H9 (cell line): Measurements from ENCODE around the gene E2F7. TPM values are rescaled to one million over a fixed set of nuclear protein-coding genes. Genes with fewer than 3 reads are reported as not detected.

Experiments
- DNase-seq: peaks from one replicate; pipeline ENCODE4 v3.0.0-alpha.2; 2017
- H2AFZ ChIP-seq: one replicate; pipeline ENCODE4 v1.6.1; 2013; ENCODE audit warnings: mild to moderate bottlenecking, low read length, control low read depth, moderate library complexity
- H2AK5ac ChIP-seq: 2 replicates; pipeline ENCODE4 v1.6.1; 2013; ENCODE audit warnings: low read length, control low read depth, mixed read lengths; ENCODE audit not compliant: insufficient read length
- H2BK120ac ChIP-seq: one replicate; pipeline ENCODE4 v1.6.1; 2013; ENCODE audit warnings: low read depth, mild to moderate bottlenecking, low read length, control low read depth, inconsistent platforms; ENCODE audit not compliant: poor library complexity, severe bottlenecking
- H2BK12ac ChIP-seq: 2 replicates; pipeline ENCODE4 v1.6.1; 2013; ENCODE audit warnings: low read length, control low read depth, mixed read lengths, low read depth; ENCODE audit not compliant: insufficient read length
- H2BK15ac ChIP-seq: 2 replicates; pipeline ENCODE4 v1.6.1; 2013; ENCODE audit warnings: low read depth, low read length, control low read depth
- H2BK20ac ChIP-seq: one replicate; pipeline ENCODE4 v1.6.1; 2013; ENCODE audit warnings: low read depth, mild to moderate bottlenecking, low read length, control low read depth, inconsistent platforms; ENCODE audit not compliant: poor library complexity, severe bottlenecking
- H2BK5ac ChIP-seq: 2 replicates; pipeline ENCODE4 v1.6.1; 2013; ENCODE audit warnings: low read length, control low read depth, mixed read lengths; ENCODE audit not compliant: insufficient read length
- H3K14ac ChIP-seq: 2 replicates; pipeline ENCODE4 v1.6.1; 2013; ENCODE audit warnings: low read length, control low read depth; ENCODE audit not compliant: insufficient read depth
- H3K18ac ChIP-seq: 2 replicates; pipeline ENCODE4 v1.6.1; 2013; ENCODE audit warnings: low read depth, mild to moderate bottlenecking, mixed read lengths, low read length, control low read depth; ENCODE audit not compliant: insufficient read length
- H3K23ac ChIP-seq: 2 replicates; pipeline ENCODE4 v1.6.1; 2013; ENCODE audit warnings: low read length, control low read depth, mixed read lengths, low read depth; ENCODE audit not compliant: insufficient read length
- H3K23me2 ChIP-seq: 2 replicates; pipeline ENCODE4 v1.6.1; 2013; ENCODE audit warnings: low read depth, mild to moderate bottlenecking, mixed read lengths, low read length, control low read depth; ENCODE audit not compliant: insufficient read length, poor library complexity, severe bottlenecking
- H3K27ac ChIP-seq: 2 replicates; pipeline ENCODE4 v1.5.1; 2013; ENCODE audit warnings: low read length, control low read depth, mixed read lengths, low read depth; ENCODE audit not compliant: insufficient read length
- H3K27me3 ChIP-seq: 2 replicates; pipeline ENCODE4 v1.6.1; 2013; ENCODE audit warnings: low read length, control low read depth, inconsistent platforms; ENCODE audit not compliant: insufficient read depth
- H3K4ac ChIP-seq: 2 replicates; pipeline ENCODE4 v1.6.1; 2013; ENCODE audit warnings: low read depth, mild to moderate bottlenecking, control low read depth, inconsistent platforms, low read length, moderate library complexity
- H3K4me1 ChIP-seq: 2 replicates; pipeline ENCODE4 v1.6.1; 2013; ENCODE audit warnings: low read length, control low read depth, inconsistent platforms; ENCODE audit not compliant: insufficient read depth
- H3K4me2 ChIP-seq: 2 replicates; pipeline ENCODE4 v1.6.1; 2013; ENCODE audit warnings: low read length, control low read depth, mixed read lengths; ENCODE audit not compliant: insufficient read length, insufficient read depth
- H3K56ac ChIP-seq: 2 replicates; pipeline ENCODE4 v1.6.1; 2013; ENCODE audit warnings: low read depth, mild to moderate bottlenecking, mixed read lengths, low read length, control low read depth; ENCODE audit not compliant: insufficient read length
- H3K79me1 ChIP-seq: 2 replicates; pipeline ENCODE4 v1.6.1; 2013; ENCODE audit warnings: low read depth, mild to moderate bottlenecking, moderate library complexity, low read length, control low read depth, inconsistent platforms; ENCODE audit not compliant: insufficient read depth, poor library complexity, severe bottlenecking
- H3K79me2 ChIP-seq: 2 replicates; pipeline ENCODE4 v1.6.1; 2013; ENCODE audit warnings: low read length, control low read depth, inconsistent platforms; ENCODE audit not compliant: insufficient read depth
- H3K9ac ChIP-seq: 2 replicates; pipeline ENCODE4 v1.6.1; 2013; ENCODE audit warnings: low read length, control low read depth, mixed read lengths; ENCODE audit not compliant: insufficient read length; ENCODE audit errors: extremely low read depth
- H3K9me3 ChIP-seq: one replicate; pipeline ENCODE4 v1.6.1; 2013; ENCODE audit warnings: low read depth, low read length, inconsistent platforms; ENCODE audit not compliant: control insufficient read depth
- H3T11ph ChIP-seq: one replicate; pipeline ENCODE4 v1.6.1; 2013; ENCODE audit warnings: mild to moderate bottlenecking, low read length, control low read depth, inconsistent platforms
- H4K20me1 ChIP-seq: one replicate; pipeline ENCODE4 v1.6.1; 2013; ENCODE audit not compliant: control insufficient read depth, insufficient read length, insufficient read depth
- H4K5ac ChIP-seq: 2 replicates; pipeline ENCODE4 v1.6.1; 2013; ENCODE audit warnings: low read depth, mild to moderate bottlenecking, mixed read lengths, low read length, control low read depth; ENCODE audit not compliant: insufficient read length
- H4K8ac ChIP-seq: replicated peaks from 2 replicates; pipeline ENCODE4 v1.6.1; 2013; ENCODE audit warnings: low read length, control low read depth, mixed read lengths, low read depth; ENCODE audit not compliant: insufficient read length
- H4K91ac ChIP-seq: 2 replicates; pipeline ENCODE4 v1.6.1; 2013; ENCODE audit warnings: low read depth, mild to moderate bottlenecking, moderate library complexity, mixed read lengths, low read length, control low read depth; ENCODE audit not compliant: insufficient read length
- H3K27ac Mint-ChIP-seq, 3 experiments: 2 replicates in 2 of 3; 3 replicates in 1 of 3; pipeline ENCODE4 v1.8.0; 2020 to 2021; ENCODE audit warnings: mixed read lengths in 3 of 3, mild to moderate bottlenecking in 1 of 3, moderate library complexity in 1 of 3
- H3K27me3 Mint-ChIP-seq: 2 replicates; pipeline ENCODE4 v1.8.0; 2021; ENCODE audit warnings: low read depth, mild to moderate bottlenecking, moderate library complexity, mixed read lengths
- H3K36me3 Mint-ChIP-seq, 3 experiments: 2 replicates in 2 of 3; 3 replicates in 1 of 3; pipeline ENCODE4 v1.8.0; 2020 to 2021; ENCODE audit warnings: low read depth in 3 of 3, mixed read lengths in 3 of 3; ENCODE audit not compliant: insufficient read depth in 1 of 3
- H3K4me1 Mint-ChIP-seq, 2 experiments: 2 replicates each; pipeline ENCODE4 v1.8.0; 2020; ENCODE audit warnings: mixed read lengths in 2 of 2
- H3K4me3 Mint-ChIP-seq, 2 experiments: 2 replicates in 1 of 2; 3 replicates in 1 of 2; pipeline ENCODE4 v1.8.0; 2020 to 2021; ENCODE audit warnings: mild to moderate bottlenecking in 2 of 2, mixed read lengths in 2 of 2, moderate library complexity in 1 of 2
- H3K9me3 Mint-ChIP-seq, 2 experiments: 2 replicates in 1 of 2; 3 replicates in 1 of 2; pipeline ENCODE4 v1.8.0; 2020; ENCODE audit warnings: mild to moderate bottlenecking in 2 of 2, mixed read lengths in 2 of 2, moderate library complexity in 1 of 2
- CTCF ChIP-seq: fragments of 200-600 bp; sonication (generic); conservative IDR thresholded peaks from 3 replicates; pipeline ENCODE4 v1.8.0; 2021; ENCODE audit warnings: antibody characterized with exemption, mild to moderate bottlenecking
- WGBS: extraction: QIAGEN DNeasy Blood & Tissue Kit; methylation state at CpG from one replicate; pipeline ENCODE4 v1.1.7; 2013; ENCODE audit warnings: missing lambda C conversion rate, low lambda C conversion rate, mixed read lengths; ENCODE audit not compliant: insufficient read length; ENCODE audit errors: extremely low coverage; 5-methylcytosine and 5-hydroxymethylcytosine counted together
- total RNA-seq: library from RNA; stranded (reverse); gene quantifications from 2 replicates; pipeline ENCODE4 v1.2.1, GENCODE V29; 2021

The E2F7 gene
- total RNA-seq, 1 experiment from 2014 or later: 24.5 TPM

- H4K5ac ChIP-seq: no peak overlapping the region
- H3K56ac ChIP-seq: no peak overlapping the region
- H3K4me2 ChIP-seq: no peak overlapping the region
- H3K23ac ChIP-seq: no peak overlapping the region
- no peak overlapping the region for H2BK20ac ChIP-seq
- H3K27ac Mint-ChIP-seq: no peak overlapping the region
- H3K79me2 ChIP-seq: no peaks in the 10 kb centered on the region
- no peak overlapping the region for H2BK15ac ChIP-seq
- H4K8ac ChIP-seq: no peak overlapping the region
- no peak overlapping the region for H3K27ac ChIP-seq
- H3T11ph ChIP-seq: no peak overlapping the region
- H3K4me1 Mint-ChIP-seq: no peaks in the 10 kb centered on the region
- H3K4ac ChIP-seq: no peak overlapping the region
- H3K18ac ChIP-seq: no peak overlapping the region
- H3K36me3 Mint-ChIP-seq: no peaks in the 10 kb centered on the region
- H2BK12ac ChIP-seq: no peak overlapping the region
- no peaks in the 10 kb centered on the region for H3K23me2 ChIP-seq
- H3K4me3 Mint-ChIP-seq: no peak overlapping the region
- H2BK5ac ChIP-seq: no peak overlapping the region
- no peak for TF ChIP-seq CTCF
- no peaks in the 10 kb centered on the region for H4K20me1 ChIP-seq
- no CpG with 5 or more reads among the region's 1 CpG for WGBS
- no peak for DNase-seq
- no peak overlapping the region for H2BK120ac ChIP-seq
- no peaks in the 10 kb centered on the region for H3K9me3 Mint-ChIP-seq
- no peak overlapping the region for H3K9ac ChIP-seq
- H3K79me1 ChIP-seq: no peaks in the 10 kb centered on the region
- H4K91ac ChIP-seq: no peak overlapping the region
- no peaks in the 10 kb centered on the region for H3K27me3 ChIP-seq
- no peaks in the 10 kb centered on the region for H3K9me3 ChIP-seq
- no peaks in the 10 kb centered on the region; the same call in 1 of the 2 replicates for H3K27me3 Mint-ChIP-seq
- H3K4me1 ChIP-seq: no peaks in the 10 kb centered on the region
- no peak overlapping the region for H2AFZ ChIP-seq
- H3K14ac ChIP-seq: no peak overlapping the region
- H2AK5ac ChIP-seq: no peak overlapping the region
Observed at GRCh38 chr12:77102691-77103090, 37.3 kb upstream of the E2F7 start.
